GM13977 (cell line): ENCODE data around the gene UTF1.

Experiments
- DNase-seq: peaks from one replicate; pipeline ENCODE4 v3.0.0; 2012; ENCODE audit warnings: low spot score
- in situ Hi-C: fragments of 300-500 bp; cut with MboI; formaldehyde crosslinking; loops from one replicate; pipeline ENCODE4 v1.12.0; 2022; ENCODE audit warnings: low sequenced_read_pairs, low pct_unique_long_range_greater_than_20kb, mixed read lengths, inconsistent platforms; ENCODE audit not compliant: unreplicated experiment
- TF ChIP-seq, protein P1 (sequence below): IDR thresholded peaks from 2 replicates; pipeline ENCODE4 v1.5.1; 2012; ENCODE audit warnings: mild to moderate bottlenecking, control low read depth; ENCODE audit not compliant: insufficient read depth; ENCODE audit errors: extremely low read depth, missing control alignments

Gene UTF1

DNA sequence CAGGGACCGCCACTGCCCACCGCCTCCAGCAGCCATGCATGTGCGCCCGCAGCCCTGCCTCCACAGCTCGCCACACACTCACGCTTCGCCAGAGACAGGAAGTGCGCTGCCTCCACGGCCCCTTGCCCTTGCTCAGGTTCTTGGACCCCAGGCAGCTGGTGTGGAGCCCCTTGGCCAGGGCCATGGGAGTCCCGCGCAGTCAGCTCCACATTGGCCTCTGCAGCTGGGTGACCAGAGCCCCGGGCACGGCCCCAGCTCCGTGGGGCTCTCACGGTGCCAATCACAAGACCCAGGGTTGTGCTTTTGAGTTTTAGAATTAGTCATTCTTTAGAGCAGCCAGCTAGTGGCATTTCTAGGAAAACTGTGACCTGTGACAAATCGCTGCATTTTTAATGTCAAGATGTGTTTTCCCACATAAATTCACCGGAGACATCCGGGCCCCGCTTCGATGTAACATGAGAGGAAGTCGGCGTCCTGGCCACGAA lies 4.3 kb upstream of the UTF1 start:
- TF ChIP-seq, protein P1, sequence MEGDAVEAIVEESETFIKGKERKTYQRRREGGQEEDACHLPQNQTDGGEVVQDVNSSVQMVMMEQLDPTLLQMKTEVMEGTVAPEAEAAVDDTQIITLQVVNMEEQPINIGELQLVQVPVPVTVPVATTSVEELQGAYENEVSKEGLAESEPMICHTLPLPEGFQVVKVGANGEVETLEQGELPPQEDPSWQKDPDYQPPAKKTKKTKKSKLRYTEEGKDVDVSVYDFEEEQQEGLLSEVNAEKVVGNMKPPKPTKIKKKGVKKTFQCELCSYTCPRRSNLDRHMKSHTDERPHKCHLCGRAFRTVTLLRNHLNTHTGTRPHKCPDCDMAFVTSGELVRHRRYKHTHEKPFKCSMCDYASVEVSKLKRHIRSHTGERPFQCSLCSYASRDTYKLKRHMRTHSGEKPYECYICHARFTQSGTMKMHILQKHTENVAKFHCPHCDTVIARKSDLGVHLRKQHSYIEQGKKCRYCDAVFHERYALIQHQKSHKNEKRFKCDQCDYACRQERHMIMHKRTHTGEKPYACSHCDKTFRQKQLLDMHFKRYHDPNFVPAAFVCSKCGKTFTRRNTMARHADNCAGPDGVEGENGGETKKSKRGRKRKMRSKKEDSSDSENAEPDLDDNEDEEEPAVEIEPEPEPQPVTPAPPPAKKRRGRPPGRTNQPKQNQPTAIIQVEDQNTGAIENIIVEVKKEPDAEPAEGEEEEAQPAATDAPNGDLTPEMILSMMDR: no peak
- in situ Hi-C loops: no loop called here
- no peak for DNase-seq

DNA sequence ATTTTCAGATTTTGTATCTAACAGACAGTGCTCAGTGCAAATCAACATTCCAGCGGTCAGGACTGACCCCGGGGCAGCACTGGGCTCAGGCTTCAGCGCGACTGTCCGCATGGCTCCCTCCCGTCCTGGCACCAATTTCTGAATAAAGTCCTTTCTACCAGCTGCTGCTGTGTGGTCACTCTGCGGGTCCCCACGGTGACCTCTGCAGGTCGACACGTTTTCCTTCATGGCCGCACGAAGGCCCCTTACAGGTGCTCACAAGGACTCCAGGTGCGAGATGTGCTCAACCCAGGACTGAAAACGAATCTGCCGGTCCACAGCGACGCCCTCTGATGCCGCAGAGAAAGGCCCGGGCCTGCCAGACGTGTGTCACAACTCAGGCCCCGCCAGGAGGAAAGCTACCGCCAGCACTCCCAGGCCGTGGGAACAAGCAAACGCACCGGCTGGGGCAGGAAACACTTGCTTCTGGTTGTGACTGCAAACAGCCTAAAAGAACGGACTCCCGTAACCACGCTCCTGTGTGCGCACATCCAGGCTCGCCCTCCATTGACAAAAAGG lies 3.7 kb upstream of the UTF1 start:
- in situ Hi-C loops: no loop called here
- no peak for DNase-seq
- TF ChIP-seq, protein P1: peak; percentile 2

DNA sequence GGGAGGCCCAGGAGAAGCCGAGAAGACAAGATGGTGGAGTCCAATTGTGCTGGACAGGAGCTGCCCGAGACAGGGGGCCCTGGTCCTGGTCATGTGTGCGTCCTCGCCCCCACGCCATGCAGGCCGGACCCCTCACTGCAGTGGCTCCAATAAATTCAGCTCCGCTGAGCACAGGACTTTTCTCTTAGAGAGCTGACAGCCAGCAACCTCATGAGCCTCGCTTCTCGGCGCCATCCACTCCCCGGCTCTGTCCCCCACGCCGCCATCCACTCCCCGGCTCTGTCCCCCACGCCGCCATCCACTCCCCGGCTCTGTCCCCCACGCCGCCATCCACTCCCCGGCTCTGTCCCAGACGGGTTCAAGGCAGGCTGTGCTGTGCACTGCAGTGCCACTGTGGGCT lies 2.8 kb upstream of the UTF1 start:
- DNase-seq: no peak
- TF ChIP-seq, protein P1: no peak
- in situ Hi-C loops: no loop called here

- TF ChIP-seq, protein P1: no peak
- no peak for DNase-seq
- in situ Hi-C loops: no loop called here
Observed at GRCh38 chr10:133229265-133230043, 563 bp upstream of the UTF1 start.

DNA sequence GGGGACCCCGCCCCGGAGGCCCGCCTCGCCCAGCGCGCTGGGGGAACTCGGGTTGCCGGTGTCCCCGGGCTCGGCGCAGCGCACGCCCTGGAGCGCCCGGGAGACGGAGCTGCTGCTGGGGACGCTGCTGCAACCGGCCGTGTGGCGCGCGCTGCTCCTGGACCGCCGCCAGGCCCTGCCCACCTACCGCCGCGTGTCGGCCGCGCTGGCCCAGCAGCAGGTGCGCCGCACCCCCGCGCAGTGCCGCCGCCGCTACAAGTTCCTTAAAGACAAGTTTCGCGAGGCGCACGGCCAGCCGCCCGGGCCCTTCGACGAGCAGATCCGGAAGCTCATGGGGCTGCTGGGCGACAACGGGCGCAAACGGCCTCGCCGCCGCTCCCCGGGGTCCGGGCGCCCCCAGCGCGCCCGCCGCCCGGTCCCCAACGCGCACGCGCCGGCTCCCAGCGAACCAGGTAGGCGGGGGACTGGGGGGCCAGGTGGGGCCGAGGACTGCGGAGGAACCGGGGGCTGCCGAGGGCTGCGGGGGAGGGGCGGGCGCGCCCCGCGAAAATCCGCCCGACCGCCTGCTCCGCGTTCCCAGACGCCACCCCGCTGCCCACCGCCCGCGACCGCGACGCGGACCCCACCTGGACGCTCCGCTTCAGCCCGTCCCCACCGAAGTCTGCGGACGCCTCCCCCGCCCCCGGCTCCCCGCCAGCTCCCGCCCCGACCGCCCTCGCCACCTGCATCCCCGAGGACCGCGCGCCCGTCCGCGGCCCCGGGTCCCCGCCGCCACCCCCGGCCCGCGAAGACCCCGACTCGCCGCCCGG lies 574 bp downstream of the UTF1 start:
- no peak for DNase-seq
- TF ChIP-seq, protein P1: no peak
- in situ Hi-C loops: no loop called here

- DNase-seq: no peak
- in situ Hi-C loops: no loop called here
- TF ChIP-seq, protein P1: no peak
Observed at GRCh38 chr10:133231244-133231945, 1.4 kb downstream of the UTF1 start.
